ENCODE results near the gene BECN2.

BECN2 gene

GRCh38 chr1:242004751-242005495, 47.4 kb downstream of the BECN2 start:
- H3K27ac ChIP-seq (ENCODE audit: low read length) = no peak overlapping the region
- no peaks in the 10 kb centered on the region for H3K9me3 ChIP-seq (ENCODE audit: control insufficient read depth in 1 of 2, low read length in 2 of 2)
- H3K27me3 ChIP-seq (ENCODE audit: low read depth, low read length) = no peaks in the 10 kb centered on the region
- no peaks in the 10 kb centered on the region for H3K36me3 ChIP-seq (ENCODE audit: control insufficient read depth in 1 of 2, insufficient read depth in 2 of 2, low read length in 2 of 2)
- H3K4me3 ChIP-seq (ENCODE audit: low read depth in 1 of 2, low read length in 2 of 2) = no peak overlapping the region
- H3K4me1 ChIP-seq (ENCODE audit: control insufficient read depth in 1 of 2, insufficient read depth in 2 of 2, low read length in 2 of 2) = peaks cover 0 to 4% of the 10 kb centered on the region in 2 donors

- no peak overlapping the region for H3K4me3 ChIP-seq (ENCODE audit: low read depth in 1 of 2, low read length in 2 of 2)
- H3K27me3 ChIP-seq (ENCODE audit: low read depth, low read length) = no peaks in the 10 kb centered on the region
- H3K36me3 ChIP-seq (ENCODE audit: control insufficient read depth in 1 of 2, insufficient read depth in 2 of 2, low read length in 2 of 2) = no peaks in the 10 kb centered on the region
- no peaks in the 10 kb centered on the region for H3K9me3 ChIP-seq (ENCODE audit: control insufficient read depth in 1 of 2, low read length in 2 of 2)
- H3K27ac ChIP-seq (ENCODE audit: low read length) = no peak overlapping the region
- H3K4me1 ChIP-seq (ENCODE audit: control insufficient read depth in 1 of 2, insufficient read depth in 2 of 2, low read length in 2 of 2) = peaks cover 0 to 4% of the 10 kb centered on the region in 2 donors
Measured at GRCh38 chr1:242005866-242006535, 48.4 kb downstream of the BECN2 start.

GRCh38 chr1:242006976-242007375, 49.4 kb downstream of the BECN2 start:
- Histone ChIP-seq H3K4me1 (ENCODE audit: control insufficient read depth in 1 of 2, insufficient read depth in 2 of 2, low read length in 2 of 2) (peaks cover 0 to 4% of the 10 kb centered on the region in 2 donors), H3K9me3 (ENCODE audit: control insufficient read depth in 1 of 2, low read length in 2 of 2) (no peaks in the 10 kb centered on the region), H3K27me3 (ENCODE audit: low read depth, low read length) (no peaks in the 10 kb centered on the region), H3K36me3 (ENCODE audit: control insufficient read depth in 1 of 2, insufficient read depth in 2 of 2, low read length in 2 of 2) (no peaks in the 10 kb centered on the region), H3K4me3 (ENCODE audit: low read depth in 1 of 2, low read length in 2 of 2) (no peak overlapping the region), H3K27ac (ENCODE audit: low read length) (no peak overlapping the region)

All from muscle layer of duodenum (tissue), 2 donors.